Peyer's patch (tissue), 4 donors: Measurements from ENCODE around the gene AARS2.

Experiments used
- POLR2A ChIP-seq, 2 donors: fragments of 450-650 bp; IDR thresholded peaks; one replicate each; pipeline ENCODE4 v1.5.1; 2017; ENCODE audit warnings: antibody characterized with exemption in 2 of 2, mild to moderate bottlenecking in 2 of 2, moderate library complexity in 2 of 2
- TF ChIP-seq, protein P1 (sequence below), 6 experiments: fragments of 450-650 bp in 4 of 6; fragments of 200-600 bp in 2 of 6; sonication (generic) in 1 of 6; IDR thresholded peaks; one replicate each; pipeline ENCODE4 v1.5.1; 2017 to 2019; ENCODE audit warnings: antibody characterized with exemption in 6 of 6, mild to moderate bottlenecking in 3 of 6, moderate library complexity in 1 of 6

DNA sequence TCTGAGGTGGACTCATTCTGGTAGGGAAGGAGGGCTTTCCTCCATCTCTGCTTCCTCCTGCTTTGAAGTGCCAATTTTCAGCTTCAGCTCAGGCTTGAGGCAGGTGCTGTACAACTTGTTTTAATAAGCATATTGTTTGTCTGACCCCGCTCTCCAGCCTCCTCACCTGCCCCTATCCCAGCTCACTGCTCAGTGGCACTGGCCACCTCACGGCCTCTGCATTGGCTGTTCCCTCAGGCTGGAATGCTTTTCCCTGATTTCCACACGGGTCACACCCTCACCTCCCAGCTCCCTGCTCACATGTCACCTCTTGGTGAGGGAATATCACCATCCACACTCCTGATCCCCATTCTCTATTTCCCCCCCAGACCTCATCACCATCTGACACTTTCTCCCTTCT lies 14.3 kb downstream of the AARS2 start:
- TF ChIP-seq POLR2A (IDR thresholded peaks at IDR 0.05), result no peak
- TF ChIP-seq, protein P1, sequence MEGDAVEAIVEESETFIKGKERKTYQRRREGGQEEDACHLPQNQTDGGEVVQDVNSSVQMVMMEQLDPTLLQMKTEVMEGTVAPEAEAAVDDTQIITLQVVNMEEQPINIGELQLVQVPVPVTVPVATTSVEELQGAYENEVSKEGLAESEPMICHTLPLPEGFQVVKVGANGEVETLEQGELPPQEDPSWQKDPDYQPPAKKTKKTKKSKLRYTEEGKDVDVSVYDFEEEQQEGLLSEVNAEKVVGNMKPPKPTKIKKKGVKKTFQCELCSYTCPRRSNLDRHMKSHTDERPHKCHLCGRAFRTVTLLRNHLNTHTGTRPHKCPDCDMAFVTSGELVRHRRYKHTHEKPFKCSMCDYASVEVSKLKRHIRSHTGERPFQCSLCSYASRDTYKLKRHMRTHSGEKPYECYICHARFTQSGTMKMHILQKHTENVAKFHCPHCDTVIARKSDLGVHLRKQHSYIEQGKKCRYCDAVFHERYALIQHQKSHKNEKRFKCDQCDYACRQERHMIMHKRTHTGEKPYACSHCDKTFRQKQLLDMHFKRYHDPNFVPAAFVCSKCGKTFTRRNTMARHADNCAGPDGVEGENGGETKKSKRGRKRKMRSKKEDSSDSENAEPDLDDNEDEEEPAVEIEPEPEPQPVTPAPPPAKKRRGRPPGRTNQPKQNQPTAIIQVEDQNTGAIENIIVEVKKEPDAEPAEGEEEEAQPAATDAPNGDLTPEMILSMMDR (IDR thresholded peaks at IDR 0.05), result no peak
